GM19099 (cell line): ENCODE measurements around the gene CSRP1.

Source experiments
- POLR2A ChIP-seq: IDR thresholded peaks from 3 replicates; pipeline ENCODE4 v1.6.1; 2011; ENCODE audit warnings: low read depth; ENCODE audit not compliant: insufficient read length; ENCODE audit errors: extremely low read depth

The CSRP1 gene

DNA sequence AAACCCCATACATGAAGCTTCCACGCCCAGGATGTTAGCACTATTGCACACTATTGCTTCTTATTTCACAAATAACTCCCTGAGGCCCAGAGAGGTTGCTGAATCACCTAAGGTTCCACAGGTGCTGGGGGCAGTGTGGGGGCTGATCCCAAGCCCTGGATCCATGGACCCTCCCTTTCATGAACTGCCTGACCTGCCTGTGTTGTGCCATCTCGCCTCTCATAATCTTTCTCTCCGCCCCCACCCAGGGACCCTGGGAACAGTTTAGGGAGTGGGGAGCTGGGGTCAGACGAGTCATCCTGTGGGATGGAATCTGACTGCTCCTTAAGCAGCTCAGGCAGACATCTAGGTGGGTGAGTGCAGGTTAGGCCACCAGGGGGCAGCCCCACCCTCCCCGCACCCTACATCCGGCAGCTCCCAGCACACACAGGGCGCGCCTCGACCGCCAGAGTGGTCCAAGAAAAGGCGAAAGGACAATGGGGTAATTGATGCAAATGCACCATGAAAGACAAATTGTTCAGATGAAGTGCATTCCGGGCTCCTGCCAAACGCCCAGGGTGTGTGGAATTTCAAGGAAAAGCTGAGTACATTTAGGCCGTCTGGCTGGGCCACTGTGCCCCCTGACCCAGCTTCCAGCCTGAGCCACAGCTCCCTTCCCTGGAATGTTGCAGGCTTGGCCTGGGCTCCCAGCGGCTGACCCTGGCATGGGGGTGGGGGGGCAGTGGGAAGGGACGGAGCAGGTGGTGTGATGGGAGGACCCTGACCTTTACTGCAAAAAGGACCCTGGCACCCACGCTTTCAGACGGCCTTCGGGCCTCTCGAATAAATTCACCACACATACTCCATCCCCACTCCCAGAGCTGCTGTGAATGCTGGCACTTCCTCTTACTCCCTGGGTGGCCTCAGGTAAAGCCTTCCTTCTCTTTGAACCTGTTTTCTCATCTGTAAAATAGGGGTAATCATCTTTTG is 58.7 kb downstream of the CSRP1 start:
- TF ChIP-seq POLR2A: no peak

DNA sequence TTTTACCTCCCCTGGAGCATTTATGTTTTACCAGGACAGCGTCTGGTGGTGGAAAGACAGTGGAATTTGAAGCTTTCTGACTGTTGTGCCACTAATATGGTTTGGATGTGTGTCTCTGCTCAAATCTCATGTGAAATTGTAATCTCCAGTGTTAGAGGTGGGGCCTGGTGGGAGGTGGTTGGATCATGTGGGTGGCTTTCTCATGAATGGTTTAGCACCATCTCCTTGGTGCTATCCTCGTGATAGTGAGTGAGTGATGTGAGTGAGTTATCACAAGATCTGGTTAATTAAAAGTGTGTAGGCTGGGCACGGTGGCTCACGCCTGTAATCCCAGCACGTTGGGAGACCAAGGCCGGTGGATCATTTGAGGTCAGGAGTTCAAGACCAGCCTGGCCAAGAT is 61.6 kb downstream of the CSRP1 start:
- TF ChIP-seq POLR2A: no peak

DNA sequence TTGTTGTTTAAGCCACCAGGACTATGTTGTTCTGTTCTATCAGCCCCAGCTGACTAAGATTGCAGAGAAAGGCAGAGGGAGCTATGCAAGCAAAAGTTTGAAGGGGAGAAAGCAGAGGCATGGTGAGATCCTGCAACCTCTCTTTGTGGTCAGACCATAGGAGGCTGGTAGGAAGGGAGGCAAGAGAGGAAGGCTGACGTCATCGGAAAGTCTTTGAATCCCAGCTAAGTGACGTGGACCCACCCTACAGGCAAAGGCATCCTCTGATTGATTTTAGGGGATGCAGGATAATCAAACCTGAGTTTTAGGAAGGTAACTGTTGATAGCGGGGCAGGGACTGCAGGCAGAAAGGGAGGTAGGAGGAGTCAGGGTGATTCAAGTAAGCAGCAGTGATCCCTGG is 62.1 kb downstream of the CSRP1 start:
- no peak for TF ChIP-seq POLR2A

DNA sequence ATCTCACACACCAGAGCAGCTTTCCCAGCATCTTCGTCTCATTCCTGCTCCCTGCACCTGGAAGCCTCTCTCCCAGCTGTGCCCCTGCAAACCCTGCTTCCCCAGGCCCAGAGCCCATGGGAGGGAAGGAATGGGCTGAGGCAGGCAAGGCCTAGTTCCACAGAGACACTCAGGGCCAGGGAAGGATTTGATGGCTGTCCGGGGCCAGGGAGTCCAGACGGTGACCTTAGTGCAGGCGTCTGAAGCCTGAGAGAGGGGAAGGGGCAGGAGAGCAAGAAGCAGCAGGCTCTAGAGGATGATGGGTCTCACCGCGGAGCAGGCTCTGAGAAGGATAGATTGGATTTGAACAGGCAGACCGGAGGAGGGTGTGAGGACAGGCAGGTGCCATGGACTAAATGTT is 63.2 kb downstream of the CSRP1 start:
- TF ChIP-seq POLR2A: no peak

DNA sequence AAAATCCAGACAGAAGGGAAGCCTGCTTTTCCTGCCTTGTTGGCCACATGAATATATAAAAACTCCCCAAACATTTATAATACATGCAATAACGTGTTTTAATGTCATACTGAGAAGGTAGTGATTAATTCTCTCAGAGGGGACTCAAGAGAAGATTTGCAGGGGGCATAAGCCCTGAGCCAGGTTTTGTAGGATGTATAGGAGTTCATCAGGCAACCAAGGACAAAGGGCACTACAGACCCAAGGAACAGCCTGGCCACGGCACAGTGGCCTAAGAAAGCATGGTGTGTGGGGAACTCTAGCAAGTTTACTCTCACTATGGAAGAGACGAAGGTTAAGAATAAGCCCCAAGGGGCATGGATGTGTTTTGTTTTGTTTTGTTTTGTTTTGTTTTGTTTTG is 70.0 kb downstream of the CSRP1 start:
- TF ChIP-seq POLR2A: no peak

DNA sequence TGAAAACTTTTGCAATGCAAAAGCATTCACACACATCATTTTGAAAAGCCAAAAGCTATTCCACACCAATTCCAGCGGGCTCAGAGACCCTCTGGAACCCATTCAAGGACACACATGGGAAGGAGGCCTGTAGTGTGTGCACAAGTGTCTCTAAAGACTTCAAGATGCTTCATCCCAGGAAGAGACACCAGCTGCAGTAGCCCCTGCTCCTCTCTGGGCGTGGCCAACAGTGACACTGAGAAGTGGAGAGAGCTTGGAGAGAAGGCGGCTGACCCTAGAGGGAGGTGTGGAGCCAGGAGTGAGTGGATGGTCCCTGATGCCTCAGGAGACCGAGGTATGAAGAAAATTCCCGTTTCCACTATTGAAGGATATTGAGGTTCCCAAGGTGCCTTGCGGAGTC is 70.5 kb downstream of the CSRP1 start:
- TF ChIP-seq POLR2A: no peak

DNA sequence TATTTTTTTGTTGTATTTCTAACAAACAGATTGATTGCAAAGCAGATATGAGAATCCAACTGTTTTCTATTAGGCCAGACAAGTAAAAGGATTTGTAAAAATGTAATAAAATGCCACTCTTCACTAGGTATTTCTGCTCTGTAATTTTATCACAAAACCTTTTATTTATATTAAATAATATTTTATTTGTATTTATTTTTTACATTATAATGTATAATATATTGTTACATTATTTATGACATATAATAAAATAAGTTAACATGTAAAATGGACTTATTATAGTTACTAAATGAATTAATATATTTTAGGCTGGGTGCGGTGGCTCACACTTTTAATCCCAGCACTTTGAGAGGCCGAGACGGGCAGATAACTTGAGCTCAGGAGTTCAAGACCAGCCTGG is 72.7 kb downstream of the CSRP1 start:
- no peak for TF ChIP-seq POLR2A

DNA sequence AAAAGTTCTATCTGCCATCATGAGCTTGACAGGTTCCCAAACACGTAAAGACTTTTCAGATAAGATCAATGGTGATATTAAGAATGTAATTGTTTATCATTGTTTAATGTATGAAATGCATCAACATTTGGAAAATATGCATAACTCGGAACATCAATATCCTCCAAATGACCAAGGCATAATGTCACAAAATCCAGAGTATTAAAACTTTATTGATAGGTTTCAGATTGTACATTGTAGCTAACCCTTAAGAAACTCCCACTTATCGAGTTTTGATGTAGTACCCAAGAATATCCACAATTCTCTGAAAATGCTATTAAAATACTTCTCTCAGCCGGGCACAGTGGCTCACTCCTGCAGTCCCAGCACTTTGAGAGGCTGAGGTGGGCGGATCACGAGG is 73.3 kb downstream of the CSRP1 start:
- TF ChIP-seq POLR2A: no peak
